IPS-20b (cell line): ENCODE measurements around the gene RCAN3.

Source experiments
- H3K27ac ChIP-seq: one replicate; pipeline ENCODE4 v1.5.1; 2013; ENCODE audit warnings: low read length
- H3K27me3 ChIP-seq: 2 replicates; pipeline ENCODE4 v1.6.1; 2013; ENCODE audit warnings: mild to moderate bottlenecking, low read length, inconsistent platforms; ENCODE audit not compliant: insufficient read depth
- H3K36me3 ChIP-seq: 2 replicates; pipeline ENCODE4 v1.6.1; 2013; ENCODE audit warnings: low read depth, mild to moderate bottlenecking, inconsistent platforms, low read length, moderate library complexity; ENCODE audit not compliant: insufficient read depth
- H3K4me1 ChIP-seq: 2 replicates; pipeline ENCODE4 v1.6.1; 2013; ENCODE audit warnings: mild to moderate bottlenecking, control low read depth, inconsistent platforms, low read length, moderate library complexity; ENCODE audit not compliant: insufficient read depth
- H3K4me3 ChIP-seq: 2 replicates; pipeline ENCODE4 v1.5.1; 2013; ENCODE audit warnings: mild to moderate bottlenecking, low read length, inconsistent platforms
- H3K9ac ChIP-seq: 2 replicates; pipeline ENCODE4 v1.6.1; 2013; ENCODE audit warnings: low read depth, mild to moderate bottlenecking, inconsistent platforms, low read length, moderate library complexity
- H3K9me3 ChIP-seq: 2 replicates; pipeline ENCODE4 v1.6.1; 2013; ENCODE audit warnings: mild to moderate bottlenecking, low read depth, low read length, inconsistent platforms; ENCODE audit not compliant: insufficient read depth

RCAN3 gene

DNA sequence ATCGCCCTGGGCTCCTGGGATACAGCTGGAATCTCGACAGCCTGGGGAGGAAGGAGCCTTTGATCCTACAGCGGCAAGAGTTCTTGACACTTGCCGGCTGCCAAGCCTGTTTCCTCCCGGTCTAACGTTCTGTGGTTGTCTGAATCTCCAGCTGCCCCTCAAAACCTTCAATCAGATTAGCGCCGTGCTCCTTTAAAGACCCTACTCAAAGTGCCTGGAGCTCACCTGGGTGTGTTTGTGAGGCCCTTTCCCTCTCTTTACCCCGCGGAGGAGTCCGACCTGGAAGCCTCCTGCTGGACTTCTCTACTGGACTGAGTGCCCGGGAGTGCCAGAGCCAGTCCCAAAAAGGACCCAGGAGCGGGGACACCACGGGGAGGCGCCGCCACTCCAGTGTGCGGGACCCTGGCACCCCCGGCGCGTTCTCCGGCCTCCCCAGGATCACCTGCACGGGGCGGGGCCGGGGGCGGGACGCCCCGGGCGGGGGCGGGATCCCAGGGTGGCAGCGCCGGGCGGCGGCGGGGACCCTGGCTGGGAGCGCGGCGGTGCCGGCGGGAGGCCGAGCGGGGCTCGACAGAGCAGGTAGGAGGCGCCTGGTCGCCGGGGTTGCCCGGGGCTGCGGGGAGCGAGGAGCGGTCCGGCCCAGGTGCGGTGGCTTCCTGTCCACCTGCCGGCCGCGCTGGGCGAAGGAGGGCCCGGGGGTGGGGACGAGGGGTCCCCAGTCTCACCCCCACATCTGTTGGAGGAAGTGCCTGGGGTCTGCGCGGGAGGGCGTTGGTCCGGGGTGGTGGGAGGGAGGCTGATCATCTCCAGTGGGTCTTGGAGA, 53.2 kb downstream of the RCAN3 start, which contains the start of gene NCMAP:
TSS of gene NCMAP (plus strand) at position 497 of the 823 bp plus-strand sequence. CDS start 39,344 bp downstream, outside the sequence.
- H3K9ac ChIP-seq: no peak within 1 kb of the TSS
- H3K27ac ChIP-seq: no peak within 1 kb of the TSS
- H3K4me3 ChIP-seq: peak within 1 kb of the TSS; percentile 67
- peaks cover 47% of the 10 kb centered on the region for H3K27me3 ChIP-seq
- peaks cover 7% of the 10 kb centered on the region; the same call in 1 of the 2 replicates for H3K4me1 ChIP-seq
- H3K9me3 ChIP-seq: no peaks in the 10 kb centered on the region
- H3K36me3 ChIP-seq: no peaks in the 10 kb centered on the region

DNA sequence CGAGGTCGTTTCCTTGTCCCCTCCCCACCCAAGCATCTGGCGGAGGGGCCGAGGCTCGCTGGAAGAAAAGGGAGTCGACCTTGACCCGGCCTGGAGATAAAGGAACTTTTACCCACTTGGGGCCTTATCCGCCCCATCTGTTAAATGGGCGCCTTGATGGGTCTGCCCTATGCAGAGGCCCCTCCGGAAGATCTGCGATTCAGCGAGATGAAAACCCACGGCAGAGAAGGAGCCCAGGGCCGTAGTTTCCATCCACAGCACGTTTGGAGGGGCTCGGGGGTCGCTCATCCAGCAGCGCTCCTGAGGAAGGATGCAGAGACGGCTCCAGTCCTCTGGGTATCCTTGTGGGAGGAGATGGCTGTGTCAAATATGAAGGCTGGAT, 53.8 kb downstream of the RCAN3 start:
- Histone ChIP-seq H3K27me3 (peaks cover 47% of the 10 kb centered on the region), H3K36me3 (no peaks in the 10 kb centered on the region), H3K9me3 (no peaks in the 10 kb centered on the region), H3K9ac (no peak overlapping the region), H3K4me1 (peaks cover 7% of the 10 kb centered on the region; the same call in 1 of the 2 replicates), H3K27ac (no peak overlapping the region), H3K4me3 (peak overlapping the region; percentile 67; the same call in 1 of the 2 replicates)

DNA sequence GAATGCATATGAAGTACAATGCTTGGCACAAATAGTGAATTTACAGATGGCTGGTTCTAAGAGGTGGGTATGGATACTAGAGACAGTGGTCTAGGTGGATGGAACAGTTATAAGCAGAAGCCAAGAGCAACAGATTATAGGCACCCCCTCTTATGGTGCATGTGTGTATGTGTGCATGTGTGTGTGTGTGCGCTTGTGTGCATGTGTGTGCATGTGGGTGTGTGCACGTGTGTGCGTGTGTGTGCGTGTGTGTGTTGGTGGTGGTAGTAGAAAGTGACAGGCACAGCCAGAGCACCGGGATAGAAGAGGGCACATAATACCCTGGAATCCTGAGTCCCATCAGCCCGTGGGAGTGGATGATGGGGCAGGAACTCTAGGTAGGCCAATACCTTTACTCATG, 54.6 kb downstream of the RCAN3 start:
- no peaks in the 10 kb centered on the region for H3K36me3 ChIP-seq
- H3K27ac ChIP-seq: no peak overlapping the region
- H3K9ac ChIP-seq: no peak overlapping the region
- H3K9me3 ChIP-seq: no peaks in the 10 kb centered on the region
- peaks cover 47% of the 10 kb centered on the region for H3K27me3 ChIP-seq
- peaks cover 6% of the 10 kb centered on the region; the same call in 1 of the 2 replicates for H3K4me1 ChIP-seq
- no peak overlapping the region for H3K4me3 ChIP-seq

DNA sequence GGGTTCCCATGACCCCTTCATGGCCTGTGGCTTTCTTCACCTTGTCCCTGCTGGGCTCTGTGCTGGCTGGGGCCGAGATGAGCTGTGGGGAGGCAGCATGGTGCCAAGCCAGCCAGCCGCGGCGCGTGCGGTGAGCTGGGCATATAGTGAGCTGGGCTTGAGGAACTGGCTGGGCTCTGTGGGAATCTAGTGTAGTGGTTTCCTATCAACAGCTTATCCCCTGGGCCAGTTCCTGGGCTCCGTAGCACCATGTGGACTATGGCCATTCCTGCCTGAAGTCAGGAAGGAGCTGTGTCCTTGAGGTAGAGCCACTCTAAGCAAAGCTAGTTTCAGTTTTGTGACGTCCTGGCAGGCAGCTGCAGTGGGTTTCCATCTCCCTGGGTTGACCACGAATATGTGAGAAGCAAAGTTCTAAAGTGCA, 55.1 kb downstream of the RCAN3 start:
- Histone ChIP-seq H3K9ac (no peak overlapping the region), H3K27me3 (peaks cover 47% of the 10 kb centered on the region), H3K4me1 (peaks cover 4% of the 10 kb centered on the region; the same call in 1 of the 2 replicates), H3K36me3 (no peaks in the 10 kb centered on the region), H3K9me3 (no peaks in the 10 kb centered on the region), H3K27ac (no peak overlapping the region), H3K4me3 (no peak overlapping the region)

DNA sequence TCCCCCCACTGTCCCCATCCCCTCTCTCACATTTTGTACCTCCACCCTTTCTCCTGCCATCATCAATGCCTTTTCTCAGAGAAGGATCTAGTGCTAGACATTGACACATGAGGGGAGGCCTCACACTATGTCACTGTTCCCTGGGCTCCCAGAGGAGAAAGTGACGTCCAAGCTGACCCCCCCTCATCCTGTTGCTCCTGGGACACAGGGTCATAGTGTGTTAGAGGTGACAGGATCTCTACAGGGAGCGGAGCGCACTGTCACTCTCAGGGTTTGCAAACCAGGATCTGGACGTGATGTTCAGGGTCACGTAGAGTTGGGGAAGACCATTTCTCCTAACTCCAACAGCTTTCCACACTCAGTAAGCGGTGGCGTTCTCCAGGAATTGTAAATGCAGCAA, 55.8 kb downstream of the RCAN3 start:
- H3K27ac ChIP-seq: no peak overlapping the region
- peaks cover 4% of the 10 kb centered on the region; the same call in 1 of the 2 replicates for H3K4me1 ChIP-seq
- no peak overlapping the region for H3K4me3 ChIP-seq
- peaks cover 47% of the 10 kb centered on the region for H3K27me3 ChIP-seq
- H3K9me3 ChIP-seq: no peaks in the 10 kb centered on the region
- H3K9ac ChIP-seq: no peak overlapping the region
- no peaks in the 10 kb centered on the region for H3K36me3 ChIP-seq

DNA sequence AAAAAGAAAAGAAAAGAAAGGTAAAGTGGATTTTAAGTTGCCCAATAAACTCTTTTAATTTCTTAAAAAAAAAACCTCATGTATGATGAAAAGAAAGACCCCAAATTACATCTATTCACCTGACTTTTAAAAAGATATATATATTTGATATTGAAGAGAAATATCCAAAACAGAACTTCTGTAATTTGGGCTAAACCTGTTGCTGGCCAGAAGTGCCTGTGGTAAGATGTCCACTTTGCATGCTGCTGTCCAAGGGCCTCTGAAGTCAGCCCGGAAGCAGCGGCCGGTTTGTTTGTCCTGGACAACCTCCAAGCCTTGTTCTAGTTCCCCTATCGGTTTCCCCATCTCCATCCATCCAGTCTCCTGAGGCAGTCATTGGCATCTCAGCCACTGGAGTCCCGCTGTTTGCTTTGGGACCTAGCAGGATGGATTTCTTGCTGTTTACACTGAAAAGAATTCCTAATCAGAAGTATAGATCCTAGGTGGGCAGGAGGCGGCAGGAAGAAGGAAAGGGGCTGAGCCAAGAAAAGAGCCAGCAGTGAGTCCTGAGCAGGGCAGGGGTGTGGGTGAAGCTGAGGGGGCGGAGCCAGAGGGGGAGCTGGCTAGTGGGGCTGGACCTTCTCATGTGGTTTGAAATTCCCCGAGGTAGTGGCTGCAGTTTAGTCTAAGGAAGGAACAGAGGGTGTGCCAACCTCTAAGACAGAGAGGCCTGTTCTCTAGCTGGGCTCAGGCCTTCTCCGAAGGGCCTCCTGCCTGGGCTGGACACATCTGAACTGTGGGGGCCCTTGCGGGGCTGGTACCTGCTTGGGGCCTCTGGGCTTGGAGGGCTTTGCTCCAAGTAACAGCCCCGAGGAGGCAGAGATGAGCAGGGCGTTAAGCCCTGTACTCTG, 56.5 kb downstream of the RCAN3 start:
- Histone ChIP-seq H3K4me3 (no peak overlapping the region), H3K36me3 (no peaks in the 10 kb centered on the region), H3K27ac (no peak overlapping the region), H3K9me3 (no peaks in the 10 kb centered on the region), H3K9ac (no peak overlapping the region), H3K4me1 (peaks cover 4% of the 10 kb centered on the region; the same call in 1 of the 2 replicates), H3K27me3 (peaks cover 44% of the 10 kb centered on the region)

DNA sequence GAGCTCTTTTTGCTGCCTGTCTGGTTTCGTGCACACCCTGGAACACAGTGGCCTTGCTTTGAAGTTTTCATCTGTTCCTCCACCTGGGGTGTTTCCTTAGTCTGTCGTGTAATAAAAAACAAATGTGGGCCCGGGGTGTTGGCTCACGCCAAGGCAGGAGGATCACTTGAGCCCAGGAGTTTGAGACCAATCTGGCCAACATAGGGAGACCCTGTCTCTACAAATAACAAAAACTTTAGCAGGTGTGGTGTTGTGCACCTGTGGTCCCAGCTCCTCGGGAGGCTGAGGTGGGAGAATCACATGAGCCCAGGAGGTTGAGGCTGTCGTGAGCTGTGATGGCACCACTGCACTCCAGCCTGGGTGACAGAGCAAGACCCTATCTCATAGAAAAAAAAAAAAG, 57.7 kb downstream of the RCAN3 start:
- no peak overlapping the region for H3K4me3 ChIP-seq
- H3K36me3 ChIP-seq: no peaks in the 10 kb centered on the region
- H3K27ac ChIP-seq: no peak overlapping the region
- no peak overlapping the region for H3K9ac ChIP-seq
- H3K4me1 ChIP-seq: peaks cover 4% of the 10 kb centered on the region; the same call in 1 of the 2 replicates
- H3K27me3 ChIP-seq: peaks cover 32% of the 10 kb centered on the region
- no peaks in the 10 kb centered on the region for H3K9me3 ChIP-seq

DNA sequence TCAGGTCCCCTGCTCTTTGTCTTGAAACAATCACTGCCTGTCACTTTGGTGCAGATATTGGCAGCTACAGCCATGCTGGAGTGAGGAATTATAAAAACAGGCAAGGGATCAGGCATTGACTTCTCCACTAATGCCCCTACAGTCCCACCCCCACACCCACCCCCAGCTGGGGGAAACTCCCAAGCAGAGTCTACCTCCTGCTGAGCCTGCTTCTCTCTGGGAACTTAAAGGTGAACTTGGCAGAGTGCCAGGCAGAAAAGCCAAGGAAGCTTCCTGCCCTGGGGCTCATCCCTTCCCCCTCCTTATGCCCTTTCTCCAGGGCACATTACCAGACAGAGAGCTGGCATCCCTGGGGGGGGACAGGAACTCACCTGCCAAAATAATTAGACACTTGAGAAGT, 60.0 kb downstream of the RCAN3 start:
- H3K9ac ChIP-seq: no peak overlapping the region
- H3K9me3 ChIP-seq: no peaks in the 10 kb centered on the region
- H3K27ac ChIP-seq: no peak overlapping the region
- H3K36me3 ChIP-seq: no peaks in the 10 kb centered on the region
- H3K27me3 ChIP-seq: peaks cover 11% of the 10 kb centered on the region
- H3K4me3 ChIP-seq: no peak overlapping the region
- H3K4me1 ChIP-seq: peaks cover 7% of the 10 kb centered on the region; the same call in 1 of the 2 replicates

DNA sequence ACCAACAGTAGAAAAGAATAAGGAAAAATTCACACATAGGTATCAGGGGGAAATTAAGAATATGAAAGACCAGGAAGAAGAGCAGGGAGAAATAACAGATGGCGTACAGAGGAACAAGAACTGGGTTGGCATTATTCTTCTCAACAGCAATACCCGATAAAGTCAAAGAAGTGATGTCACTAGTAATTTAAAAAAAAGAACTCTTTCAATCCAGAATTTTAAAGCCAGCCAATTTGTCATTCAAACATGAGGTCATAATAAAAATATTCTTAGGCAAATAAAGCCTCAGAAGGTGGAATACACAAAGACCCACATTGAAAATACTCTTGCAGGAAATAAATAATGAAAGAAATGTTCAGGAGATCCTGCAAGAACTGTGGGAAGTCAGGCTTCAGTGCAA, 62.1 kb downstream of the RCAN3 start:
- H3K27ac ChIP-seq: no peak overlapping the region
- H3K9ac ChIP-seq: no peak overlapping the region
- no peaks in the 10 kb centered on the region for H3K36me3 ChIP-seq
- H3K4me3 ChIP-seq: no peak overlapping the region
- no peaks in the 10 kb centered on the region for H3K27me3 ChIP-seq
- H3K9me3 ChIP-seq: no peaks in the 10 kb centered on the region
- H3K4me1 ChIP-seq: peaks cover 7% of the 10 kb centered on the region; the same call in 1 of the 2 replicates

DNA sequence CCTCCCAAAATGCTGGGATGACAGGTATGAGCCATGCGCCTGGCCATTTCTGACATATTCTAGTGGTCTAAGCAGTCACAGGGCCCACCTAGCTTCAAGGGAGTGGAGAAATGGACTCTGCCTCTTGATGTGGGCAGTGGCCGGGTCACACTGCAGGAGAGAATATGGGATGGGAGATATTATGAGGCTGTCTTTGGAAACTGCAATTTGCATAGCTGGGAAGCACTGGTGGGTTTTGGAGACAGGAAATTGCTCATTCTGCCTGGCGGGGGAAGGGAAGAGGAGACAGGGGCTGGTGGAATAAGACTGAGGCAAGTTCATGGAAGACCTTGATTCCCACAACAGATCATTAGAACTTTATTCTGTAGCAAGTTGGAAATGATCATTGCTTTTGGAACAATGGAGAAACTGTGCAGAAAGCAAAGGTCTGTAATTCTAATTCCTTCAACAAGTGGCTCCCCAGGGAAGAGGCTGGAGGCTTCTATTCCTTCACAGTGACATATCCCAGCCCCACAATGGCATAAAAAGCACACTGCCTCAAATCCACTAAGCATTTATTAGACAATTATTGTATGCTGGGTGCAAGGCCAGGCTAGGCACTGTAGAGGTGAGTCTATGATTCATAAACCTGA, 63.7 kb downstream of the RCAN3 start:
- no peak overlapping the region for H3K9ac ChIP-seq
- no peak overlapping the region for H3K4me3 ChIP-seq
- no peak overlapping the region for H3K27ac ChIP-seq
- H3K27me3 ChIP-seq: no peaks in the 10 kb centered on the region
- no peaks in the 10 kb centered on the region for H3K36me3 ChIP-seq
- no peaks in the 10 kb centered on the region for H3K9me3 ChIP-seq
- peaks cover 7% of the 10 kb centered on the region; the same call in 1 of the 2 replicates for H3K4me1 ChIP-seq

DNA sequence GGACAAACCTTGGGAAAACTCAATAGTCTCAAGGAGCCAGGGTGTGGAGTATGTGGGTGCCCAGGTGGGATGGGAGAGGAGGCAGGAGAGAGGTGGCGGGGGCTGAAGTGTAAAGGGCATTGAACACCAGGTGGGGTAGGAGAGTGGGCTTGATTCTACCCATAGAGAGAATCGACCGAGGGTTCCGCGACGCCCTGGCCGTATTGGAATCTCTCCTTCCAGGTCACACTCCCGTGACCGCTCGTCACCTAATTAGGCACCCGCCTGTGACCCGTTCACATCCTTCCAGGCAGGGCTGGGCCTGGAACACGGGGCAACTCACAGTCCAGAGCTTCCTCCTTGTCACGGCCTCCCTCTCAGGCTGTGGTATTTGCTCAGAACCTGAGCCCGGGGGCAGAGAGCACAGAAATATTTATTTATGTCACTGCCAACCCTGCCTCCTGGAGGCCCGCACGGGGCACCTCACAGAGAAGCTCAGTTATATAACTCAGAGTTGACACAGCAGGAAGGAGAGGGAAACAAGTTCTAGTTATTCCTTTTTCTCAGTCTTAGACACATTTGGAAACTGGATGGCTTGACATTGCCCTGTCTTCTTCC, 65.3 kb downstream of the RCAN3 start:
- H3K4me1 ChIP-seq: 0 out of 2 replicates have a peak, but pooled peaks cover 3% of the 10 kb centered on the region
- H3K4me3 ChIP-seq: no peak overlapping the region

More for the DNA sequence above, 65.3 kb downstream of the RCAN3 start:
- no peaks in the 10 kb centered on the region for H3K27me3 ChIP-seq
- no peak overlapping the region for H3K27ac ChIP-seq
- no peaks in the 10 kb centered on the region for H3K9me3 ChIP-seq
- no peaks in the 10 kb centered on the region for H3K36me3 ChIP-seq
- H3K9ac ChIP-seq: no peak overlapping the region
